IgD-negative memory B cell (primary cell): ENCODE results near the gene MATR3. TPM values are rescaled to one million over a fixed set of nuclear protein-coding genes. Genes with fewer than 3 reads are reported as not detected.
A peak's percentile ranks its signal among the peaks of the same experiment; 100 is the strongest.

Experiments used
- H3K27ac Mint-ChIP-seq, 3 donors: one replicate each; pipeline ENCODE4 v1.8.0; 2020 to 2022; ENCODE audit warnings: mild to moderate bottlenecking in 3 of 3, mixed read lengths in 3 of 3, moderate library complexity in 1 of 3
- H3K27me3 Mint-ChIP-seq: one replicate; pipeline ENCODE4 v1.8.0; 2021; ENCODE audit warnings: mixed read lengths
- H3K36me3 Mint-ChIP-seq: one replicate; pipeline ENCODE4 v1.8.0; 2020; ENCODE audit warnings: mild to moderate bottlenecking, mixed read lengths
- H3K4me1 Mint-ChIP-seq, 3 donors: one replicate each; pipeline ENCODE4 v1.8.0; 2020 to 2022; ENCODE audit warnings: mixed read lengths in 3 of 3, mild to moderate bottlenecking in 1 of 3
- H3K4me3 Mint-ChIP-seq, 4 donors: one replicate each; pipeline ENCODE4 v1.8.0; 2020 to 2022; ENCODE audit warnings: mild to moderate bottlenecking in 4 of 4, mixed read lengths in 4 of 4, moderate library complexity in 3 of 4
- H3K9me3 Mint-ChIP-seq, 3 donors: one replicate each; pipeline ENCODE4 v1.8.0; 2020 to 2021; ENCODE audit warnings: mixed read lengths in 3 of 3, mild to moderate bottlenecking in 1 of 3
- polyA plus RNA-seq: library from polyadenylated mRNA; unstranded; fragments of 300-500 nt; fragmentation: Illumina TruSeq; gene quantifications from one replicate; pipeline ENCODE4 v1.2.3, GENCODE V29; 2021

The MATR3 gene
- polyA plus RNA-seq, 1 donor from 2014 or later: 346 TPM

DNA sequence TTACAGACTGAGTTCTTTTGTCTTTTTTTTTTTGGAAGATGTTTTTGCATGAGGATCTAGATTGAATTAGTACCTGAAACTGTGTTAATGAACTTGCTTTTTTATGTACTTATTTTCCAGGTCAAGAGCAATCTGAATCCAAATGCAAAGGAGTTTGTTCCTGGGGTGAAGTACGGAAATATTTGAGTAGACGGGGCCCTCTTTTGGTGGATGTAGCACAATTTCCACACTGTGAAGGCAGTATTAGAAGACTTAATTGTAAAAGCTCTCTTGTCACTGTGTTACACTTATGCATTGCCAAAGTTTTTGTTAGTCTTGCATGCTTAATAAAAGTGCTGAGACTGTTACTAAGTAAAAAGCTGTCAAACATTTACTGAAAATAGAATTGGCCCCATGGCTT, 75.1 kb downstream of the MATR3 start:
- Mint-ChIP-seq H3K4me1 (peaks cover 0 to 6% (median 1%) of the 10 kb centered on the region in 3 donors), H3K9me3 (no peaks in the 10 kb centered on the region), H3K27ac (peak overlapping the region in 1 of 3 donors; percentile 55), H3K36me3 (peaks cover 6% of the 10 kb centered on the region), H3K27me3 (no peaks in the 10 kb centered on the region), H3K4me3 (no peak overlapping the region)

GRCh38 chr5:139369181-139369580, 75.6 kb downstream of the MATR3 start:
- Mint-ChIP-seq H3K4me3 (no peak overlapping the region), H3K27ac (no peak overlapping the region)

DNA sequence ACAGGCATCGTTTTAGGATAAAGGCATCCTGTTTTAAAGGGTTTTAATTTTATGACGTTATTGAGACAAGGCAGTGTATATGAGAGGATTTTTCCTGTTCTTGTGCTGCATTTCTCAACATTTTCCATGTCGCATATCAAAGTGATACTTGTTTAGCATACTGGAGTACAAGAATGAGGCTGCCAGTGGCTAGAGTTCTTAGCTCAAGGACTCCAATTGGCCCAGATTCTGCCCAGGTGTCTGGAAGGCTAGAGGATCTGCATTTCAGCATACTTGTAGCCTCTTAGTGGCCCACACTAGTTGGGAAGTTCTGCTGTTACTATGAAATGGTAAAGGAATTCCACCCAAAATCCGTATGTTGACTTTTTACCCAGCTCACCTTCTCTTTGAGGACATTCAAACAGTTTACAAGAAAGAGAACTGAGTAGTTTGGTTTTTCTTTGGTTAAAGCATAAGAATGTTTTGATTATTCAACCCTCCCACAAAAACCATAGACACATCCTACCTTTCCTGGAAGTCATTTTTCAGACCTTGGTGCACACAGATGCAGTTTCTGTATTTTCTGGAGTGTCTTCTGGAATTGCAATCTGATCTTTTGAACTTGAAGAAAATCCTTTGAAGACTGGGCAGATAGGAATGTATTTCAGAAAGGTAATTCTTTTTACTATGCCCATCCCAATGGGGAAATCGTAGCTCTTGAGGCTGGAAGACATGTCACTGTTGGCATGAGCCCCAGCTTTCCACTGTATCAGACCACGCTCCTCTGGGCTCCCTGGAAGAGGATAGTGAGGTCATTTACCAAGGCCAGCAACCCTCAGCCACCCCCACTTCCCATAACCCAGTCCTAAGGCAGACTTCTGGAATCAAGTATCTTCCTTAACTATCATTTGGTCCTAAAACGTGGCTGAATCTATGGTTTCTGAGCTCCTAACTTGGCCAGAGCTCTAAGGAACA, 78.2 kb downstream of the MATR3 start:
- H3K27me3 Mint-ChIP-seq: no peaks in the 10 kb centered on the region
- H3K36me3 Mint-ChIP-seq: peaks cover 6% of the 10 kb centered on the region
- peaks cover 0 to 3% (median 1%) of the 10 kb centered on the region in 3 donors for H3K4me1 Mint-ChIP-seq
- no peaks in the 10 kb centered on the region for H3K9me3 Mint-ChIP-seq
- no peak overlapping the region for H3K4me3 Mint-ChIP-seq
- no peak overlapping the region for H3K27ac Mint-ChIP-seq

More at GRCh38 chr5:139369181-139369580, 75.6 kb downstream of the MATR3 start:
- peaks cover 6% of the 10 kb centered on the region for H3K36me3 Mint-ChIP-seq
- no peaks in the 10 kb centered on the region for H3K9me3 Mint-ChIP-seq
- no peaks in the 10 kb centered on the region for H3K27me3 Mint-ChIP-seq
- H3K4me1 Mint-ChIP-seq: peaks cover 0 to 3% (median 1%) of the 10 kb centered on the region in 3 donors

- Mint-ChIP-seq H3K4me3 (no peak overlapping the region), H3K27me3 (no peaks in the 10 kb centered on the region), H3K27ac (no peak overlapping the region), H3K9me3 (no peaks in the 10 kb centered on the region), H3K36me3 (peaks cover 5% of the 10 kb centered on the region), H3K4me1 (peaks cover 2 to 5% (median 4%) of the 10 kb centered on the region in 3 donors)
These were observed 81.4 kb downstream of the MATR3 start for GRCh38 chr5:139374909-139375308.

DNA sequence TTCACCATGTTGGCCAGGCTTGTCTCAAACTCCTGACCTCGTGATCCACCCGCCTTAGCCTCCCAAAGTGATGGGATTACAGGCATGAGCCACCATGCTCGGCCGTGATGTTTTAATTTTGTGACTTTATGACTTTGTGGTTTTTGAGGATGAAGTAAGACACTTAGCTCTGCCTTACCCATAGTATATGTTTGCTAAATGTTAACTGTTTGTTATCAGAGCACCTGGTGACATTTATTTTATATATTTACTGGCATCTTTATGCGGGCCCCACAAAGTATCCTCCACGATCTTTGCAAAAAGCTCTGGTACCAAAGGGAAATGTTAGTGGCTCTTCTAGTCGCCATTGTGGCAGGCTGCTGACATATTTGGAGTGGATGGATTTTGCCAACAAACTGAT, 82.8 kb downstream of the MATR3 start:
- Mint-ChIP-seq H3K27ac (no peak overlapping the region), H3K4me1 (peaks cover 2 to 4% (median 2%) of the 10 kb centered on the region in 3 donors), H3K27me3 (no peaks in the 10 kb centered on the region), H3K36me3 (peaks cover 3% of the 10 kb centered on the region), H3K9me3 (no peaks in the 10 kb centered on the region), H3K4me3 (no peak overlapping the region)

- Mint-ChIP-seq H3K27ac (no peak overlapping the region), H3K36me3 (peaks cover 3% of the 10 kb centered on the region), H3K9me3 (no peaks in the 10 kb centered on the region), H3K4me3 (no peak overlapping the region), H3K4me1 (peaks cover 4 to 7% (median 7%) of the 10 kb centered on the region in 3 donors), H3K27me3 (no peaks in the 10 kb centered on the region)
These were observed 83.7 kb downstream of the MATR3 start for GRCh38 chr5:139377226-139377625.

DNA sequence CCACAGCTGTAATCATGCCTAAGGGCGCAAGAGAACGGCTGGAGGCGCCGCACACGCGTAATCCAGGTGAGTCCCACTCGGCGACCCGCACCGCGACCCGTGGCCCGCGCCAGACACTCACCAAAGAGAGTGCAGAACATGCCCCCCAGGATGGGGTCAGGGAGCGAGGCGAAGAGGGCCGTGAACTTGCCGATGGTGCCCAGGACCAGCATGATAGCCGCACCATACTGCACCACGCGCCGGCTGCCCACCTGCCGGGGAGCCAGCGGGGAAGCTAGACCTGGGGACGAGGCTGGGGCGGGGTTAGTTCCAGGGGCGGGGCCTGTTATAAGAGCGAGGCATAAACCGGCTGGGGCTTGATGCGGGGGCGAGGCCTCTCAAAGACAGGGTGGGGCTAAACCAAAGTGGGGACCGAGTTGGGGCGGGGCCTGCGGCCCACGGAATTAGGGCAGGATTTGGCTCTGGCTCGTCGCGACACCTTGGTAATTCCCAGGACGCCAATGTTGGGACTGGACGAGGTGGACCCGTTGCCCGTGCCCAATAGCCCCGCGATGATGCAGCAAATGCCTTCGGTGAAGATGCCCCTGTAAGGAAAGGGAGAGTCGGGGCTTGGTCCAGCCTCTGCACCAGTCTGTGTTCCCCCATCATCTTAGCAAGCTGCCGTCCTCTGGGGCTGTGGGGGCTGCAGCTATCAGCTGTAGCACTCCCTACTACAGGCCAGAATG, 84.7 kb downstream of the MATR3 start:
- no peaks in the 10 kb centered on the region for H3K27me3 Mint-ChIP-seq
- peaks cover 10 to 12% (median 11%) of the 10 kb centered on the region in 3 donors for H3K4me1 Mint-ChIP-seq
- no peaks in the 10 kb centered on the region for H3K9me3 Mint-ChIP-seq
- H3K27ac Mint-ChIP-seq: no peak overlapping the region
- peaks cover 3% of the 10 kb centered on the region for H3K36me3 Mint-ChIP-seq
- no peak overlapping the region for H3K4me3 Mint-ChIP-seq

GRCh38 chr5:139378941-139379361, 85.4 kb downstream of the MATR3 start:
- H3K36me3 Mint-ChIP-seq: peaks cover 2% of the 10 kb centered on the region
- H3K27me3 Mint-ChIP-seq: no peaks in the 10 kb centered on the region
- no peaks in the 10 kb centered on the region for H3K9me3 Mint-ChIP-seq
- H3K4me3 Mint-ChIP-seq: no peak overlapping the region
- H3K27ac Mint-ChIP-seq: no peak overlapping the region
- H3K4me1 Mint-ChIP-seq: peaks cover 11 to 17% (median 16%) of the 10 kb centered on the region in 3 donors

GRCh38 chr5:139379626-139380449, 86.3 kb downstream of the MATR3 start:
- H3K36me3 Mint-ChIP-seq: peaks cover 2% of the 10 kb centered on the region
- H3K27ac Mint-ChIP-seq: peak overlapping the region in 1 of 3 donors; percentile 42
- no peak overlapping the region for H3K4me3 Mint-ChIP-seq
- H3K9me3 Mint-ChIP-seq: no peaks in the 10 kb centered on the region
- no peaks in the 10 kb centered on the region for H3K27me3 Mint-ChIP-seq
- peaks cover 18 to 22% (median 22%) of the 10 kb centered on the region in 3 donors for H3K4me1 Mint-ChIP-seq

Other genes with a start within 250 kb of the MATR3 start
- gene SIL1, start 95.4 kb upstream of the MATR3 start, polyA plus RNA-seq: 17.9 TPM
- gene PAIP2, start 48.1 kb downstream of the MATR3 start, polyA plus RNA-seq: 240 TPM
- gene SLC23A1, start 89.6 kb downstream of the MATR3 start, polyA plus RNA-seq: not detected
- 193 TPM for gene MZB1, start 96.2 kb downstream of the MATR3 start, polyA plus RNA-seq
- 1.5 TPM for gene PROB1, start 101.4 kb downstream of the MATR3 start, polyA plus RNA-seq
- gene SPATA24, start 110.3 kb downstream of the MATR3 start, polyA plus RNA-seq: 4.7 TPM
- 5.1 TPM for gene DNAJC18, start 145.8 kb downstream of the MATR3 start, polyA plus RNA-seq
- not detected for gene ECSCR, start 169.0 kb downstream of the MATR3 start, polyA plus RNA-seq
- not detected for gene SMIM33, start 177.3 kb downstream of the MATR3 start, polyA plus RNA-seq
- 3.8 TPM for gene STING1, start 189.0 kb downstream of the MATR3 start, polyA plus RNA-seq